GM18519 (cell line): ENCODE measurements around the gene CTSL.

Source experiments
- ATAC-seq: cut with Tn5 transposase; IDR thresholded peaks from one replicate; pipeline ENCODE4 v1.9.1; 2021; ENCODE audit warnings: mild to moderate bottlenecking, moderate library complexity; ENCODE audit not compliant: unreplicated experiment, low FRiP score

CTSL gene

GRCh38 chr9:87698069-87698809 is 27.7 kb upstream of the CTSL start:
- no peak for ATAC-seq

GRCh38 chr9:87699835-87700234 is 26.1 kb upstream of the CTSL start:
- ATAC-seq, result no peak

- no peak for ATAC-seq
These were observed 24.4 kb upstream of the CTSL start for GRCh38 chr9:87701491-87701890.

GRCh38 chr9:87701931-87702421 is 23.9 kb upstream of the CTSL start:
- no peak for ATAC-seq

GRCh38 chr9:87702921-87703320 is 23.0 kb upstream of the CTSL start:
- no peak for ATAC-seq

GRCh38 chr9:87703636-87704276 is 22.2 kb upstream of the CTSL start:
- ATAC-seq, result no peak

GRCh38 chr9:87704342-87704741 is 21.6 kb upstream of the CTSL start:
- ATAC-seq, result no peak

- ATAC-seq, result no peak
These were observed 19.7 kb upstream of the CTSL start for GRCh38 chr9:87706066-87706739.

- no peak for ATAC-seq
These were observed 18.0 kb upstream of the CTSL start for GRCh38 chr9:87707805-87708506.

- no peak for ATAC-seq
These were observed 17.4 kb upstream of the CTSL start for GRCh38 chr9:87708546-87708945.

- ATAC-seq, result no peak
These were observed 16.8 kb upstream of the CTSL start for GRCh38 chr9:87708986-87709728.

- no peak for ATAC-seq
These were observed 15.5 kb upstream of the CTSL start for GRCh38 chr9:87710443-87710842.

GRCh38 chr9:87711857-87712800 is 13.8 kb upstream of the CTSL start:
- ATAC-seq, result no peak

- ATAC-seq, result no peak
These were observed 13.1 kb upstream of the CTSL start for GRCh38 chr9:87712801-87713277.

GRCh38 chr9:87713278-87713987 is 12.5 kb upstream of the CTSL start:
- no peak for ATAC-seq

GRCh38 chr9:87713988-87714330 is 12.0 kb upstream of the CTSL start:
- ATAC-seq, result no peak

- ATAC-seq, result no peak
These were observed 11.1 kb upstream of the CTSL start for GRCh38 chr9:87714819-87715218.

GRCh38 chr9:87716141-87716540 is 9.8 kb upstream of the CTSL start:
- no peak for ATAC-seq

GRCh38 chr9:87717456-87717855 is 8.5 kb upstream of the CTSL start:
- ATAC-seq, result no peak
